ENCODE data around the gene SUGP1.
A peak's percentile ranks its signal among the peaks of the same experiment; 100 is the strongest.

The SUGP1 gene

GRCh38 chr19:19303411-19303810, 16.9 kb downstream of the SUGP1 start:
- no peak for FAIRE-seq
- no peak for DNase-seq (ENCODE audit: low spot score)

- FAIRE-seq (no peak), DNase-seq (ENCODE audit: low spot score) (no peak)
Observed at GRCh38 chr19:19300613-19301012, 19.7 kb downstream of the SUGP1 start.

GRCh38 chr19:19297759-19298158, 22.6 kb downstream of the SUGP1 start:
- DNase-seq (ENCODE audit: low spot score) = no peak
- no peak for FAIRE-seq

- DNase-seq (ENCODE audit: low spot score) (no peak), FAIRE-seq (no peak)
Observed at GRCh38 chr19:19296953-19297689, 23.2 kb downstream of the SUGP1 start.

GRCh38 chr19:19294914-19295313, 25.4 kb downstream of the SUGP1 start:
- FAIRE-seq (no peak), DNase-seq (ENCODE audit: low spot score) (no peak)

GRCh38 chr19:19292607-19293006, 27.7 kb downstream of the SUGP1 start:
- no peak for FAIRE-seq
- DNase-seq (ENCODE audit: low spot score) = no peak

GRCh38 chr19:19285686-19286085, 34.6 kb downstream of the SUGP1 start:
- no peak for FAIRE-seq

GRCh38 chr19:19280561-19280960, 39.7 kb downstream of the SUGP1 start:
- no peak for FAIRE-seq
- DNase-seq (ENCODE audit: low spot score) = peak; percentile 23

More at GRCh38 chr19:19285686-19286085, 34.6 kb downstream of the SUGP1 start:
- DNase-seq (ENCODE audit: low spot score) = no peak

- DNase-seq (ENCODE audit: low spot score) = no peak
- FAIRE-seq = no peak
Observed at GRCh38 chr19:19279853-19280252, 40.5 kb downstream of the SUGP1 start.

GRCh38 chr19:19279062-19279612, 41.2 kb downstream of the SUGP1 start:
- FAIRE-seq = no peak
- no peak for DNase-seq (ENCODE audit: low spot score)

- no peak for FAIRE-seq
- DNase-seq (ENCODE audit: low spot score) = no peak
Observed at GRCh38 chr19:19278315-19278714, 42.0 kb downstream of the SUGP1 start.

- DNase-seq (ENCODE audit: low spot score) = no peak
- no peak for FAIRE-seq
Observed at GRCh38 chr19:19276851-19277250, 43.5 kb downstream of the SUGP1 start.

- DNase-seq (ENCODE audit: low spot score) (no peak), FAIRE-seq (no peak)
Observed at GRCh38 chr19:19276386-19276785, 43.9 kb downstream of the SUGP1 start.

GRCh38 chr19:19274716-19275565, 45.4 kb downstream of the SUGP1 start:
- DNase-seq (ENCODE audit: low spot score) = no peak
- FAIRE-seq = no peak

- DNase-seq (ENCODE audit: low spot score) (no peak), FAIRE-seq (no peak)
Observed at GRCh38 chr19:19274146-19274545, 46.2 kb downstream of the SUGP1 start.

GRCh38 chr19:19271828-19272599, 48.3 kb downstream of the SUGP1 start:
- DNase-seq (ENCODE audit: low spot score) = no peak
- FAIRE-seq = no peak

- DNase-seq (ENCODE audit: low spot score) = no peak
- FAIRE-seq = no peak
Observed at GRCh38 chr19:19270749-19271571, 49.3 kb downstream of the SUGP1 start.

GRCh38 chr19:19269952-19270694, 50.2 kb downstream of the SUGP1 start:
- FAIRE-seq (no peak), DNase-seq (ENCODE audit: low spot score) (no peak)

GRCh38 chr19:19268453-19269385, 51.6 kb downstream of the SUGP1 start:
- DNase-seq (ENCODE audit: low spot score) (no peak), FAIRE-seq (no peak)
